Muscle layer of duodenum (tissue), 2 donors: ENCODE data around the gene SLC35E2B.
"Not testable (repeated sequence)": the region's sequence is repeated elsewhere in the genome, so short reads cannot be mapped to it uniquely, and the experiment has no call there.

Source experiments
- H3K27ac ChIP-seq: one replicate; pipeline ENCODE4 v1.7.0; 2013; ENCODE audit warnings: mild to moderate bottlenecking, low read length
- H3K27me3 ChIP-seq: one replicate; pipeline ENCODE4 v1.7.0; 2013; ENCODE audit warnings: low read depth, mild to moderate bottlenecking, control low read depth, low read length
- H3K36me3 ChIP-seq, 2 donors: one replicate each; pipeline ENCODE4 v1.7.0; 2013; ENCODE audit warnings: low read length in 2 of 2, control low read depth in 1 of 2, mild to moderate bottlenecking in 1 of 2; ENCODE audit not compliant: insufficient read depth in 2 of 2, control insufficient read depth in 1 of 2
- H3K4me1 ChIP-seq, 2 donors: one replicate each; pipeline ENCODE4 v1.7.0; 2013; ENCODE audit warnings: low read length in 2 of 2, mild to moderate bottlenecking in 2 of 2, control low read depth in 1 of 2, moderate library complexity in 1 of 2; ENCODE audit not compliant: insufficient read depth in 2 of 2, control insufficient read depth in 1 of 2
- H3K4me3 ChIP-seq, 2 donors: one replicate each; pipeline ENCODE4 v1.7.0; 2013; ENCODE audit warnings: low read length in 2 of 2, low read depth in 1 of 2, mild to moderate bottlenecking in 1 of 2
- H3K9me3 ChIP-seq, 2 donors: one replicate each; pipeline ENCODE4 v1.7.0; 2013; ENCODE audit warnings: low read length in 2 of 2, control low read depth in 1 of 2, mild to moderate bottlenecking in 1 of 2; ENCODE audit not compliant: control insufficient read depth in 1 of 2
- donor health status: healthy.

The SLC35E2B gene

GRCh38 chr1:1680031-1680911 lies 12.3 kb downstream of the SLC35E2B start:
- no peak overlapping the region for H3K4me3 ChIP-seq
- H3K36me3 ChIP-seq, result no peaks in the 10 kb centered on the region
- no peaks in the 10 kb centered on the region for H3K27me3 ChIP-seq
- H3K9me3 ChIP-seq, result no peaks in the 10 kb centered on the region
- no peak overlapping the region for H3K27ac ChIP-seq
- peaks cover 0 to 20% of the 10 kb centered on the region in 2 donors for H3K4me1 ChIP-seq

GRCh38 chr1:1678581-1679380 lies 13.8 kb downstream of the SLC35E2B start:
- Histone ChIP-seq H3K27me3 (no peaks in the 10 kb centered on the region), H3K36me3 (no peaks in the 10 kb centered on the region), H3K4me3 (no peak overlapping the region), H3K9me3 (no peaks in the 10 kb centered on the region), H3K27ac (peak overlapping the region; percentile 65), H3K4me1 (peaks cover 0 to 20% of the 10 kb centered on the region in 2 donors)

- H3K9me3 ChIP-seq, result no peaks in the 10 kb centered on the region
- peak overlapping the region; percentile 65 for H3K27ac ChIP-seq
- no peaks in the 10 kb centered on the region for H3K36me3 ChIP-seq
- H3K4me3 ChIP-seq, result no peak overlapping the region
- H3K27me3 ChIP-seq, result no peaks in the 10 kb centered on the region
- H3K4me1 ChIP-seq, result peaks cover 0 to 13% of the 10 kb centered on the region in 2 donors
These were observed 14.6 kb downstream of the SLC35E2B start for GRCh38 chr1:1677718-1678580.

- peaks cover 7 to 18% of the 10 kb centered on the region in 2 donors for H3K36me3 ChIP-seq
- H3K27ac ChIP-seq, H3K4me3 ChIP-seq: not testable (repeated sequence)
These were observed 16.5 kb downstream of the SLC35E2B start for GRCh38 chr1:1676087-1676486.

GRCh38 chr1:1675218-1675617 lies 17.4 kb downstream of the SLC35E2B start:
- H3K4me3 ChIP-seq, H3K27me3 ChIP-seq, H3K9me3 ChIP-seq, H3K27ac ChIP-seq: not testable (repeated sequence)
- Histone ChIP-seq H3K4me1 (peaks cover 0 to 10% of the 10 kb centered on the region in 2 donors), H3K36me3 (peaks cover 8 to 24% of the 10 kb centered on the region in 2 donors)

More at GRCh38 chr1:1676087-1676486, 16.5 kb downstream of the SLC35E2B start:
- H3K9me3 ChIP-seq, H3K27me3 ChIP-seq: not testable (repeated sequence)
- H3K4me1 ChIP-seq, result peaks cover 0 to 13% of the 10 kb centered on the region in 2 donors

- not testable (repeated sequence) for H3K9me3 ChIP-seq
These were observed 17.8 kb downstream of the SLC35E2B start for GRCh38 chr1:1674806-1675205.

GRCh38 chr1:1672181-1672965 lies 20.2 kb downstream of the SLC35E2B start:
- H3K36me3 ChIP-seq, result peaks cover 12 to 37% of the 10 kb centered on the region in 2 donors

More at GRCh38 chr1:1674806-1675205, 17.8 kb downstream of the SLC35E2B start:
- not testable (repeated sequence) for H3K27ac ChIP-seq, H3K4me3 ChIP-seq, H3K27me3 ChIP-seq
- Histone ChIP-seq H3K4me1 (peaks cover 0 to 10% of the 10 kb centered on the region in 2 donors), H3K36me3 (peaks cover 10 to 25% of the 10 kb centered on the region in 2 donors)

GRCh38 chr1:1671365-1672119 lies 21.1 kb downstream of the SLC35E2B start:
- peaks cover 12 to 39% of the 10 kb centered on the region in 2 donors for H3K36me3 ChIP-seq

More at GRCh38 chr1:1672181-1672965, 20.2 kb downstream of the SLC35E2B start:
- Histone ChIP-seq H3K27me3 (no peaks in the 10 kb centered on the region), H3K9me3 (no peaks in the 10 kb centered on the region), H3K4me1 (no peaks in the 10 kb centered on the region), H3K4me3 (no peak overlapping the region), H3K27ac (no peak overlapping the region)

GRCh38 chr1:1670866-1671265 lies 21.7 kb downstream of the SLC35E2B start:
- Histone ChIP-seq H3K36me3 (peaks cover 19 to 44% of the 10 kb centered on the region in 2 donors), H3K4me1 (no peaks in the 10 kb centered on the region), H3K9me3 (no peaks in the 10 kb centered on the region), H3K27me3 (no peaks in the 10 kb centered on the region), H3K27ac (no peak overlapping the region), H3K4me3 (no peak overlapping the region)

More at GRCh38 chr1:1671365-1672119, 21.1 kb downstream of the SLC35E2B start:
- H3K27ac ChIP-seq, result no peak overlapping the region
- H3K27me3 ChIP-seq, result no peaks in the 10 kb centered on the region
- no peaks in the 10 kb centered on the region for H3K4me1 ChIP-seq
- no peak overlapping the region for H3K4me3 ChIP-seq
- H3K9me3 ChIP-seq, result no peaks in the 10 kb centered on the region
